Measurements from ENCODE around the gene SYNJ1.

The SYNJ1 gene

DNA sequence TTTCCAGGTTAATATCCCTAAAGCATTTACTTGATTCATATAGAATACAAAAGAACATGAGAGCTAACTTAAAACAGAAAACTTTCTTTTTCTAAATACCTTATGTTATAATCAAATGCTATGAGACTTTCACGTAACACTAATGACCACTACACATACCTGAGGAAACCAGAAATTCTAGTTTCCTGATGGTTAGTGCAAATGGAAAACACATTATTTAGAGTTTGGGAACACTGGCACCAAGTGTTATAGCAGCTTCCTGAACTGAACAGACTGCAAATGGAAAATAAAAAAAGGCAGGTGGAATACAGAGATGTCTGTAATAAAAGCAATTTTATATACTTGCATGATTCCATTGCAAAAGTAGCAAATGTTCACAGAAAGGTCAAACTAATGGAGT is 28.3 kb upstream of the SYNJ1 start:
- H3K36me3 ChIP-seq, result peaks cover 56% of the 10 kb centered on the region
- H3K9me3 ChIP-seq, result no peaks in the 10 kb centered on the region
- no peak overlapping the region for H3K27ac ChIP-seq
- TF ChIP-seq, protein P1, sequence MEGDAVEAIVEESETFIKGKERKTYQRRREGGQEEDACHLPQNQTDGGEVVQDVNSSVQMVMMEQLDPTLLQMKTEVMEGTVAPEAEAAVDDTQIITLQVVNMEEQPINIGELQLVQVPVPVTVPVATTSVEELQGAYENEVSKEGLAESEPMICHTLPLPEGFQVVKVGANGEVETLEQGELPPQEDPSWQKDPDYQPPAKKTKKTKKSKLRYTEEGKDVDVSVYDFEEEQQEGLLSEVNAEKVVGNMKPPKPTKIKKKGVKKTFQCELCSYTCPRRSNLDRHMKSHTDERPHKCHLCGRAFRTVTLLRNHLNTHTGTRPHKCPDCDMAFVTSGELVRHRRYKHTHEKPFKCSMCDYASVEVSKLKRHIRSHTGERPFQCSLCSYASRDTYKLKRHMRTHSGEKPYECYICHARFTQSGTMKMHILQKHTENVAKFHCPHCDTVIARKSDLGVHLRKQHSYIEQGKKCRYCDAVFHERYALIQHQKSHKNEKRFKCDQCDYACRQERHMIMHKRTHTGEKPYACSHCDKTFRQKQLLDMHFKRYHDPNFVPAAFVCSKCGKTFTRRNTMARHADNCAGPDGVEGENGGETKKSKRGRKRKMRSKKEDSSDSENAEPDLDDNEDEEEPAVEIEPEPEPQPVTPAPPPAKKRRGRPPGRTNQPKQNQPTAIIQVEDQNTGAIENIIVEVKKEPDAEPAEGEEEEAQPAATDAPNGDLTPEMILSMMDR (IDR thresholded peaks at IDR 0.05), result no peak
- H3K27me3 ChIP-seq, result no peaks in the 10 kb centered on the region
- peaks cover 12 to 13% of the 10 kb centered on the region in 2 experiments for H3K4me1 ChIP-seq (ENCODE audit: control insufficient read depth in 1 of 2, insufficient read depth in 1 of 2, low read depth in 1 of 2, low read length in 1 of 2)
- H3K4me3 ChIP-seq (ENCODE audit: low read depth in 1 of 2, low read length in 1 of 2), result no peak overlapping the region

DNA sequence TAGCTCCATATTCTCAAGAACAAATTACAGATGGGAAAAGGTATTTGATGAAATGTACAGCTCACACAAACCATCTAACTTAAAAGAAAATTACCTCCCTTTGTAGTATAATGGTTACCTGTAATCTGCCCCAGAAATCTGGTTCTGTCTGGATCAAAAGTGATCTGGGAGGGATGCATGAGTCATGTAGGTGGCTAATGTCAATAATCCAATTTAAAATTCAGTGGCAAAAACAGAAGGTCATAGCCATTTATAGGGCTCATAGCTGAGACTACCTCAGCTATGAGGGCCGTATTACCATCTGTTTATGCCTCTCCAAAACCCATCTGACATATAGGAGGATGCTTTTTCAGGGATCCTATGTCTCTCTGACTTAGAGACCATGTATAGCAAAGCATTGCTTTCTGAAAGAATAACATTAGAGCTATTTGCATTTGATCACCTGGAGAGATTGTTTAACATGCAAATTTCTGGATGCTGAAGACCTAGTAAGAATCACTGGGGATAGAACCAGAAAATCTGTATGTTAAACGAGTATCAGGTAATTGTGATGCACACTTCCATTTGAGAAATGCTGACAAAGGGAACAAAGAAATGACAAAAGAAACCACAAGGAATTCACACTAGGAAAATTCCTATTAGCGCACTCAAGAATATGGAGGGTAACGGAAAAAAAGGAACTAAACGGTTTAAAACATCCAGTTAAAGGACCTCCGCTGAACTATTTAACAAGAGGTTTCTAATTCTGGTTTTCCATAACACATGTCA is 26.2 kb upstream of the SYNJ1 start:
- Histone ChIP-seq H3K9me3 (no peaks in the 10 kb centered on the region), H3K27me3 (no peaks in the 10 kb centered on the region), H3K4me3 (ENCODE audit: low read depth in 1 of 2, low read length in 1 of 2) (no peak overlapping the region), H3K36me3 (peaks cover 36% of the 10 kb centered on the region), H3K27ac (no peak overlapping the region), H3K4me1 (ENCODE audit: control insufficient read depth in 1 of 2, insufficient read depth in 1 of 2, low read depth in 1 of 2, low read length in 1 of 2) (peaks cover 23 to 27% of the 10 kb centered on the region in 2 experiments)
- TF ChIP-seq, protein P1 (IDR thresholded peaks at IDR 0.05), result no peak

DNA sequence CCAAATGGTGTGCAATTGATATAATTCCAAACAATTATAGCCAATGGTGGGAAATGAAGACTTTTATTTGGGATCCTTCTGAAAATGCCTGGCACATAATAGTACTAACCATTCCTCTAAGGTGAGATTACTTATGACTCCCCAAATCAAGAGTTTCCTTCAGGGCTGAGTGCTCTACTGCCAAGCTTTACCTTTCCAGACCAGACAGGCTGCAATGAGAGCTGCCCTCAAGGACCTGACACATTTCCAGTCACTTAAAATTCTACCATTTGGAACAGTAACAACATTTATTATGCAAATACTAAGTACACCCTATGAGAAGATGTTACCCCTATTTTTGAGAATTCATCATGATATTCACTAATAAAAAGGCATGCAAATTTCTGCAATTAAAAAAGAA is 22.6 kb upstream of the SYNJ1 start:
- no peak overlapping the region for H3K4me3 ChIP-seq (ENCODE audit: low read depth in 1 of 2, low read length in 1 of 2)
- no peaks in the 10 kb centered on the region for H3K9me3 ChIP-seq
- H3K27me3 ChIP-seq, result no peaks in the 10 kb centered on the region
- peaks cover 43% of the 10 kb centered on the region for H3K36me3 ChIP-seq
- TF ChIP-seq, protein P1 (IDR thresholded peaks at IDR 0.05), result no peak
- peak overlapping the region; percentile 66 for H3K27ac ChIP-seq
- H3K4me1 ChIP-seq (ENCODE audit: control insufficient read depth in 1 of 2, insufficient read depth in 1 of 2, low read depth in 1 of 2, low read length in 1 of 2), result peaks cover 23 to 27% of the 10 kb centered on the region in 2 experiments

DNA sequence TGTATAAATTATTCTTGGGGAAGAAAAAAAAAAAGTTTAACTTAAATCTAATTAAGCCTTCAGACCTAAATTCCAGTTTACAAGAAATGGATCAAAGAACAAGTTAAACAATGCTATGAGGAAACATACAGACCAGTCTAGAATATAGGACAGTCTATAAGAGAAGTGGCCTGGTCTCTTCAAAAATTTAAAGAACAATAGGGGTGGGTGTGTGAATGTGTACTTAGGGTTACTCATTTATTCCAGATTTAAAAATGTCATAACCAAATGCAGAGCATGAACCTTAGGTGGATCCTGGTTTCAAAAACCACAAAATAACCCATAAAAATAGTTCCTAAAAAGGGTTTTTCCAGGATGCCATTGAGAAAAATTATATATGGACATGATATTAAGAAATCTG is 21.8 kb upstream of the SYNJ1 start:
- H3K27ac ChIP-seq, result peak overlapping the region; percentile 66
- H3K27me3 ChIP-seq, result no peaks in the 10 kb centered on the region
- H3K4me1 ChIP-seq (ENCODE audit: control insufficient read depth in 1 of 2, insufficient read depth in 1 of 2, low read depth in 1 of 2, low read length in 1 of 2), result peaks cover 23 to 27% of the 10 kb centered on the region in 2 experiments
- TF ChIP-seq, protein P1 (IDR thresholded peaks at IDR 0.05), result no peak
- no peak overlapping the region for H3K4me3 ChIP-seq (ENCODE audit: low read depth in 1 of 2, low read length in 1 of 2)
- no peaks in the 10 kb centered on the region for H3K9me3 ChIP-seq
- peaks cover 41% of the 10 kb centered on the region for H3K36me3 ChIP-seq

DNA sequence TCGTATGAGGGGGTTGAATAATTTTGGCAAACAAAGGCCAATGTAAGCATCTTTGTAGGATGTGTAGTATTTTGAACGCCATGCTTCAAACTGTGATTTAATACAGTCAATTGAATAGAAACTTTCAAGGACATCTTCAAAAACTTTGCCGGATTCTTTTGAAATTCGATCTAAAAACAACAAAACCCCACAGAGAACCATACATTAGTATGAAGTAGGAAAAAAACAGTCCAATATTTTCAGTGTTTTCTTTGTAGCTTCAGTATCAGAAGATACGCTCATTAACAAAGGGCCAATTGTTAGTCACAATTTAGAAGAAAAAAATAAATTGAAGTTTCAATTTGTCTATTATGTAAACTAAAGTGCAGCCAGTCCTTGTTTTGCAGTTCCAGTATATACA is 20.7 kb upstream of the SYNJ1 start:
- Histone ChIP-seq H3K36me3 (peaks cover 39% of the 10 kb centered on the region), H3K4me1 (ENCODE audit: control insufficient read depth in 1 of 2, insufficient read depth in 1 of 2, low read depth in 1 of 2, low read length in 1 of 2) (peaks cover 23 to 27% of the 10 kb centered on the region in 2 experiments), H3K4me3 (ENCODE audit: low read depth in 1 of 2, low read length in 1 of 2) (no peak overlapping the region), H3K9me3 (no peaks in the 10 kb centered on the region), H3K27me3 (no peaks in the 10 kb centered on the region), H3K27ac (no peak overlapping the region)
- TF ChIP-seq, protein P1 (IDR thresholded peaks at IDR 0.05), result no peak

Measured in neutrophil (primary cell).